Keratinocyte (primary cell): ENCODE results near the gene CCSAP. TPM values are rescaled to one million over a fixed set of nuclear protein-coding genes. Genes with fewer than 3 reads are reported as not detected.

Experiments used
- DNase-seq: peaks from one replicate; pipeline ENCODE4 v3.0.0-alpha.2; 2011; ENCODE audit warnings: low read depth, missing footprints, low spot score
- FAIRE-seq: peaks from 2 replicates; lab custom pipeline; 2011; peaks lifted over from hg19 to GRCh38; lab: Jason Lieb, UNC
- H2AFZ ChIP-seq: 2 replicates; pipeline ENCODE4 v1.6.0; 2012; ENCODE audit warnings: low read length, control low read depth, inconsistent platforms; ENCODE audit not compliant: control insufficient read depth
- H3K27ac ChIP-seq: 2 replicates; pipeline ENCODE4 v1.5.1; 2011; ENCODE audit warnings: low read length; ENCODE audit not compliant: control insufficient read depth, insufficient read depth
- H3K27me3 ChIP-seq: 3 replicates; pipeline ENCODE4 v1.6.0; 2011; ENCODE audit warnings: low read length; ENCODE audit not compliant: control insufficient read depth, insufficient read depth; ENCODE audit errors: extremely low read depth
- H3K36me3 ChIP-seq, 2 experiments: 2 replicates in 1 of 2; 3 replicates in 1 of 2; pipeline ENCODE4 v1.5.1; 2011; ENCODE audit warnings: low read length in 2 of 2, mild to moderate bottlenecking in 1 of 2; ENCODE audit not compliant: control insufficient read depth in 2 of 2, insufficient read depth in 2 of 2; ENCODE audit errors: extremely low read depth in 1 of 2
- H3K4me1 ChIP-seq: 3 replicates; pipeline ENCODE4 v1.5.1; 2011; ENCODE audit warnings: low read length; ENCODE audit not compliant: control insufficient read depth, insufficient read depth; ENCODE audit errors: extremely low read depth
- H3K4me2 ChIP-seq: 3 replicates; pipeline ENCODE4 v1.6.0; 2011; ENCODE audit warnings: low read depth, low read length; ENCODE audit not compliant: control insufficient read depth, insufficient read depth; ENCODE audit errors: extremely low read depth
- H3K4me3 ChIP-seq, 3 experiments: fragments of 200-600 bp in 1 of 3; sonication (generic) in 1 of 3; 2 replicates in 2 of 3; 3 replicates in 1 of 3; pipeline ENCODE4 v1.5.1; 2011 to 2016; ENCODE audit warnings: low read length in 3 of 3, mild to moderate bottlenecking in 3 of 3, control low read depth in 2 of 3, inconsistent platforms in 1 of 3, low read depth in 1 of 3, mixed read lengths in 1 of 3, mixed run types in 1 of 3, moderate library complexity in 1 of 3; ENCODE audit not compliant: control insufficient read depth in 2 of 3, insufficient read depth in 2 of 3; ENCODE audit errors: extremely low read depth in 1 of 3
- H3K79me2 ChIP-seq: 2 replicates; pipeline ENCODE4 v1.6.0; 2012; ENCODE audit warnings: low read length; ENCODE audit not compliant: control insufficient read depth, insufficient read depth
- H3K9ac ChIP-seq: 3 replicates; pipeline ENCODE4 v1.6.0; 2011; ENCODE audit warnings: low read length; ENCODE audit not compliant: control insufficient read depth, insufficient read depth; ENCODE audit errors: extremely low read depth
- H3K9me1 ChIP-seq: 3 replicates; pipeline ENCODE4 v1.6.0; 2011; ENCODE audit warnings: low read length; ENCODE audit not compliant: control insufficient read depth, insufficient read depth; ENCODE audit errors: extremely low read depth
- H3K9me3 ChIP-seq: 2 replicates; pipeline ENCODE4 v1.5.1; 2012; ENCODE audit warnings: low read depth, low read length; ENCODE audit not compliant: control insufficient read depth
- H4K20me1 ChIP-seq: 3 replicates; pipeline ENCODE4 v1.6.0; 2011; ENCODE audit warnings: low read length; ENCODE audit not compliant: control insufficient read depth, insufficient read depth; ENCODE audit errors: extremely low read depth
- CTCF ChIP-seq, 3 experiments: IDR thresholded peaks in 1 of 3; conservative IDR thresholded peaks in 1 of 3; optimal IDR thresholded peaks in 1 of 3; 2 replicates in 2 of 3; 3 replicates in 1 of 3; pipeline versions ENCODE3 to v1.5.1; 2011; ENCODE audit warnings: low read length in 3 of 3, mild to moderate bottlenecking in 3 of 3, moderate library complexity in 2 of 3, control low read depth in 1 of 3, inconsistent platforms in 1 of 3; ENCODE audit not compliant: insufficient read depth in 2 of 3; ENCODE audit errors: extremely low read depth in 1 of 3
- EZH2 ChIP-seq: IDR thresholded peaks from one replicate; pipeline ENCODE4 v1.6.1; 2012; ENCODE audit warnings: inconsistent platforms, mild to moderate bottlenecking, low read length, moderate library complexity
- dilution Hi-C: fragments of 300-500 bp; cut with MboI; formaldehyde crosslinking; loops from one replicate; pipeline ENCODE4 v1.7.0; 2020; ENCODE audit warnings: low sequenced_read_pairs; ENCODE audit not compliant: extremely low pct_ligation_motif_present
- polyA plus RNA-seq, 5 experiments: library from polyadenylated mRNA; depleted of rRNA in 3 of 5; stranded (reverse) in 3 of 5; stranded (forward) in 1 of 5; unstranded in 1 of 5; fragments of >200 nt; gene quantifications; 1 replicate in 1 of 5; 2 replicates in 3 of 5; 3 replicates in 1 of 5; pipeline versions ENCODE4 v1.2.1 to v1.2.3, GENCODE V29; 2011 to 2012; ENCODE audit warnings: missing spikeins in 2 of 5, low read depth in 1 of 5, low replicate concordance in 1 of 5
- small RNA-seq, 3 experiments: library from RNA; depleted of rRNA; stranded (forward); fragments of <200 nt; gene quantifications; one replicate each; pipeline ENCODE3, GENCODE V24; 2012; ENCODE audit warnings: low read depth in 3 of 3, low replicate concordance in 1 of 3; ENCODE audit not compliant: insufficient read length in 3 of 3

Gene CCSAP
- polyA plus RNA-seq, 1 donor (not counting 4 experiments of a cell fraction or from before 2014, with no cell fraction given) = 6.5 TPM

GRCh38 chr1:229271448-229272159, 71.2 kb downstream of the CCSAP start:
- Histone ChIP-seq H3K4me3 (peak overlapping the region; percentile 64 to 95 (median 90)), H3K27me3 (no peaks in the 10 kb centered on the region), H3K79me2 (peaks cover 50% of the 10 kb centered on the region), H4K20me1 (peaks cover 2% of the 10 kb centered on the region), H2AFZ (peak overlapping the region; percentile 66), H3K27ac (peak overlapping the region; percentile 75), H3K9me3 (peaks cover 4% of the 10 kb centered on the region), H3K9ac (peak overlapping the region; percentile 82), H3K9me1 (no peaks in the 10 kb centered on the region), H3K4me1 (peaks cover 38% of the 10 kb centered on the region), H3K4me2 (peak overlapping the region; percentile 86), H3K36me3 (no peaks in the 10 kb centered on the region)
- FAIRE-seq (no peak), DNase-seq (no peak)
- peak in 1 of 3 experiments; percentile 47 for TF ChIP-seq CTCF (optimal IDR thresholded peaks at IDR 0.05 in 1 of 3, IDR thresholded peaks at IDR 0.05 in 1 of 3, conservative IDR thresholded peaks at IDR 0.05 in 1 of 3; ENCODE audit: extremely low read depth in 1 of 3, insufficient read depth in 2 of 3, low read length in 3 of 3)
- no peak for TF ChIP-seq EZH2
- dilution Hi-C loops = no loop called here

Small RNA genes within 50 kb of the gene (small RNA-seq; reads per million reads assigned to genes)
- 0 to 0.50 (median 0) reads per million in 3 experiments for gene RNU6-180P

Other genes with a start within 250 kb of the CCSAP start
- gene RAB4A, start 71.9 kb downstream of the CCSAP start, polyA plus RNA-seq = 27.7 to 54.7 TPM (median 42.0 TPM) in 3 replicates
- 0.05 to 0.09 TPM (median 0.05 TPM) in 3 replicates for gene ACTA1, start 91.0 kb upstream of the CCSAP start, polyA plus RNA-seq
- 16.8 to 25.2 TPM (median 22.2 TPM) in 3 replicates for gene NUP133, start 165.3 kb upstream of the CCSAP start, polyA plus RNA-seq
- gene ABCB10, start 215.7 kb upstream of the CCSAP start, polyA plus RNA-seq = 8.8 to 14.3 TPM (median 10.8 TPM) in 3 replicates